ENCODE results near the gene CYSTM1. TPM values are rescaled to one million over a fixed set of nuclear protein-coding genes. Genes with fewer than 3 reads are reported as not detected.

Gene CYSTM1
- total RNA-seq, 2 donors from 2014 or later = 37.0 to 51.7 TPM

GRCh38 chr5:140266471-140267200, 91.6 kb downstream of the CYSTM1 start:
- Histone ChIP-seq H3K27ac (no peak overlapping the region), H3K4me1 (replicated peaks) (peaks cover 2% of the 10 kb centered on the region), H3K36me3 (no peaks in the 10 kb centered on the region), H3K27me3 (replicated peaks; ENCODE audit: insufficient read depth) (no peaks in the 10 kb centered on the region), H3K9me3 (no peaks in the 10 kb centered on the region), H3K4me3 (no peak overlapping the region)
- TF ChIP-seq, protein P1, sequence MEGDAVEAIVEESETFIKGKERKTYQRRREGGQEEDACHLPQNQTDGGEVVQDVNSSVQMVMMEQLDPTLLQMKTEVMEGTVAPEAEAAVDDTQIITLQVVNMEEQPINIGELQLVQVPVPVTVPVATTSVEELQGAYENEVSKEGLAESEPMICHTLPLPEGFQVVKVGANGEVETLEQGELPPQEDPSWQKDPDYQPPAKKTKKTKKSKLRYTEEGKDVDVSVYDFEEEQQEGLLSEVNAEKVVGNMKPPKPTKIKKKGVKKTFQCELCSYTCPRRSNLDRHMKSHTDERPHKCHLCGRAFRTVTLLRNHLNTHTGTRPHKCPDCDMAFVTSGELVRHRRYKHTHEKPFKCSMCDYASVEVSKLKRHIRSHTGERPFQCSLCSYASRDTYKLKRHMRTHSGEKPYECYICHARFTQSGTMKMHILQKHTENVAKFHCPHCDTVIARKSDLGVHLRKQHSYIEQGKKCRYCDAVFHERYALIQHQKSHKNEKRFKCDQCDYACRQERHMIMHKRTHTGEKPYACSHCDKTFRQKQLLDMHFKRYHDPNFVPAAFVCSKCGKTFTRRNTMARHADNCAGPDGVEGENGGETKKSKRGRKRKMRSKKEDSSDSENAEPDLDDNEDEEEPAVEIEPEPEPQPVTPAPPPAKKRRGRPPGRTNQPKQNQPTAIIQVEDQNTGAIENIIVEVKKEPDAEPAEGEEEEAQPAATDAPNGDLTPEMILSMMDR (IDR thresholded peaks at IDR 0.05) = no peak
- TF ChIP-seq POLR2AphosphoS5 (IDR thresholded peaks at IDR 0.05) = no peak
- TF ChIP-seq POLR2A (IDR thresholded peaks at IDR 0.05) = no peak
- no peak for DNase-seq (ENCODE audit: low spot score)
- intact Hi-C loops (cut with DNase I) = no loop called here
- WGBS = 92% methylated on average over 6 of the region's 6 CpGs

GRCh38 chr5:140267201-140267540, 92.2 kb downstream of the CYSTM1 start:
- TF ChIP-seq, protein P1 (IDR thresholded peaks at IDR 0.05) = no peak
- TF ChIP-seq POLR2AphosphoS5 (IDR thresholded peaks at IDR 0.05) = no peak
- TF ChIP-seq POLR2A (IDR thresholded peaks at IDR 0.05) = no peak
- Histone ChIP-seq H3K9me3 (no peaks in the 10 kb centered on the region), H3K27ac (no peak overlapping the region), H3K4me3 (no peak overlapping the region), H3K4me1 (replicated peaks) (peaks cover 2% of the 10 kb centered on the region), H3K27me3 (replicated peaks; ENCODE audit: insufficient read depth) (no peaks in the 10 kb centered on the region), H3K36me3 (no peaks in the 10 kb centered on the region)
- WGBS = 91% methylated on average over 3 of the region's 3 CpGs
- intact Hi-C loops (cut with DNase I) = no loop called here
- no peak for DNase-seq (ENCODE audit: low spot score)

GRCh38 chr5:140267559-140268018, 92.6 kb downstream of the CYSTM1 start:
- H3K27ac ChIP-seq = no peak overlapping the region
- 79% methylated on average over 9 of the region's 9 CpGs for WGBS
- no peaks in the 10 kb centered on the region for H3K9me3 ChIP-seq
- TF ChIP-seq POLR2AphosphoS5 (IDR thresholded peaks at IDR 0.05) (no peak), POLR2A (IDR thresholded peaks at IDR 0.05) (no peak)
- TF ChIP-seq, protein P1 (IDR thresholded peaks at IDR 0.05) = no peak
- H3K36me3 ChIP-seq = no peaks in the 10 kb centered on the region
- DNase-seq (ENCODE audit: low spot score) = no peak
- H3K27me3 ChIP-seq (replicated peaks; ENCODE audit: insufficient read depth) = no peaks in the 10 kb centered on the region
- intact Hi-C loops (cut with DNase I) = no loop called here
- H3K4me3 ChIP-seq = no peak overlapping the region
- H3K4me1 ChIP-seq (replicated peaks) = peaks cover 2% of the 10 kb centered on the region

GRCh38 chr5:140270008-140270407, 95.0 kb downstream of the CYSTM1 start:
- TF ChIP-seq, protein P1 (IDR thresholded peaks at IDR 0.05) = no peak
- TF ChIP-seq POLR2A (IDR thresholded peaks at IDR 0.05) = no peak
- TF ChIP-seq POLR2AphosphoS5 (IDR thresholded peaks at IDR 0.05) = no peak
- Histone ChIP-seq H3K4me3 (no peak overlapping the region), H3K4me1 (replicated peaks) (no peaks in the 10 kb centered on the region), H3K27me3 (replicated peaks; ENCODE audit: insufficient read depth) (no peaks in the 10 kb centered on the region), H3K27ac (no peak overlapping the region), H3K9me3 (no peaks in the 10 kb centered on the region), H3K36me3 (no peaks in the 10 kb centered on the region)
- intact Hi-C loops (cut with DNase I) = no loop called here
- no peak for DNase-seq (ENCODE audit: low spot score)

DNA sequence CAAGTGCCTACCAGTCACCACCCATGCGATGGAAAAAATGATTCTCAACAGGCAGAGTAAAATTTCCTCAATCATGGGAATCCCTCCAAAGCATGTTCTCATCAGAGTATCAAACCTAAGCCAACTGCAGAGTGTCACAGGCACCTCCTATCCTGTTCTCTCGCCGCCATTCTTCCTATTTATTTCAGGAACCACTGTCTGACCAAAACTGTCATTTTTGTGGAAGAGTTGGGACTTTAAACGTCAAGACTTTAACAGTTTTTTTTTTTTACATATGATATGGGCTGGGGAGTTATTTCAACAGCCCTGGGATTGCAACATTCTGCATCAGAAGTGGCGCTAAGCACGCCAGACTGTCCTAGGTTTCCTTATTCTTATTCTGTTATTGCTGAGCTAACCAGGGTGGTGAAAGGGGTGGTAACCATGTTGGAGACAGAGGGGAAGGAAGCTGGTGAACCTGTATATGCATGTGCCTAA, 98.5 kb downstream of the CYSTM1 start:
- WGBS = 93% methylated on average over 6 of the region's 6 CpGs
- intact Hi-C loops (cut with DNase I) = no loop called here
- H3K27ac ChIP-seq = no peak overlapping the region
- H3K36me3 ChIP-seq = no peaks in the 10 kb centered on the region
- no peak for TF ChIP-seq POLR2AphosphoS5 (IDR thresholded peaks at IDR 0.05)
- no peak for TF ChIP-seq POLR2A (IDR thresholded peaks at IDR 0.05)
- TF ChIP-seq, protein P1 (IDR thresholded peaks at IDR 0.05) = no peak
- H3K4me3 ChIP-seq = no peak overlapping the region
- H3K9me3 ChIP-seq = no peaks in the 10 kb centered on the region
- H3K4me1 ChIP-seq (replicated peaks) = no peaks in the 10 kb centered on the region
- no peaks in the 10 kb centered on the region for H3K27me3 ChIP-seq (replicated peaks; ENCODE audit: insufficient read depth)
- no peak for DNase-seq (ENCODE audit: low spot score)
